NOMO-1 treated with DMSO at 0.1 percent for 48 hours (cell line): Measurements from ENCODE around the gene HMCN2.

Experiments used
- DNase-seq: peaks from one replicate; lab custom pipeline; 2025; ENCODE audit not compliant: unreplicated experiment; lab: John Stamatoyannopoulos, UW

Gene HMCN2

GRCh38 chr9:130362691-130363090 is 97.1 kb downstream of the HMCN2 start:
- DNase-seq: no peak

- no peak for DNase-seq
These were observed 98.3 kb downstream of the HMCN2 start for GRCh38 chr9:130363755-130364404.

- no peak for DNase-seq
These were observed 99.2 kb downstream of the HMCN2 start for GRCh38 chr9:130364619-130365322.

DNA sequence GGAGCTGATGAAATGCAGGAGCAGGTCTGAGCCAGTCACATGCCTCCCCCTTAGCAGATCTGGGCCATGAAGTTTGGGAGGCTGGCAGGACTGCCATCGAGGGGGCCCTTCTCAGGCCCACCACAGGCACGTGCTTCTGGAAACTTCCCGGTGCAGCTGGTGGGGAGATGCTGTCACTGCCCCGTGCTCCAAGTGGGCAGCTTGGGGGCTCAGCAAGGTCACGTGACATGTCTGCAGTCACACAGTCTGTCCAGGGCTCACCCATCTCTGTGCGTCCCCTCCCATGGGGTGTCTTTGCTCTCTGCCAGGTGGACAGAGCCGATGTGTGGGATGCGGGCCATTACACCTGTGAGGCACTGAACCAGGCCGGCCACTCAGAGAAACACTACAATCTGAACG is 99.8 kb downstream of the HMCN2 start:
- DNase-seq: no peak

DNA sequence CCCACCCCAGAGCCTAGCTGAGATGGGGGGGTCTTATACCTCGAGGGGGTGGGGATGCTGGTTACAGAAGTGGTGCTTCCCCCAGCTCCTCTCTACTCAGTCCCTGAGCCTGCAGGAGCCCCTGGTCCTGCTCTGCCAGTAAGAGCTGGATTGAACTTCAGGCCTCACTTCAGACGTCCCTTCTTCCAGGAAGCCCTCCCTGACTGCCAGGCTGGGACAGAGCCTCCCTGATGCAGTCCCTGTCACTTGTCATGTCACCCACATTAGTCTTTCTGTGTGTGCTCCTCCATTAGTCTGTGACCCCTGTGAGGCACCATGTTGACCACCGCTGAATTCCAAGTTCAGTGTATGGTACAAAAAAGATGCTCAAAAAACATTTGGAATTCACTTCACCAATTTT is 100.5 kb downstream of the HMCN2 start:
- no peak for DNase-seq

DNA sequence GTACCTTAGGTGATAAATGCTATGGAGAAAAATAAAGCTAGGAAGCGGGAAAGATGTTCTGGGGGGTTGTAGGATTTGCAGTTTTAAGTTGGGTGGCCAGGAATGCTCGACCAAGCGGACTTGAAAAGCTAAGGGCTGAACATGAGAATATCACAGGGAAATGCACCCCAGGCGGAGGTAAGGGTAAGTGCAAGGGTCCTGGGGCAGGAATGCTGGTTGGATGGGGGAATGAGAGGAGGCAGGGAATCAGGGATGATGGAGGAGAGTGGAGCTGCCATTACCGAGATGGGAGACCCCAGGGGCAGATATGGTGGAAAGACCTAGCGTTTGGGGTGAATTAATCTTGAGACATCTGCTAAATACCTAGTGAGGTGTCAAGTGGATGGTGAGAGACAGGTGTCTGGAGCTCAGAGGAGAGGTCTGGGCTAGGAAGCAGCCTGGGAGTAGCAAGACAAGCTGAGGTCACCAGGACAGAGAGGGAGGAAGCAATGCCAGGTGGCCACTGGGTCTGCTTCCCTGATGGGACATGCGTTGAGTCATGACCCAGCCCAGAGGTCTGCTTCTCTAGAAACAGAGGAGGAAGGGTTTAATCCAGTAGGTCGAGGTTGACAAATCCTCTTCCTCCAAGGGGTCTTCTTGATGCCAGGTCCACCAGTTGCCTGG is 101.5 kb downstream of the HMCN2 start:
- no peak for DNase-seq

- no peak for DNase-seq
These were observed 103.1 kb downstream of the HMCN2 start for GRCh38 chr9:130368631-130369103.

DNA sequence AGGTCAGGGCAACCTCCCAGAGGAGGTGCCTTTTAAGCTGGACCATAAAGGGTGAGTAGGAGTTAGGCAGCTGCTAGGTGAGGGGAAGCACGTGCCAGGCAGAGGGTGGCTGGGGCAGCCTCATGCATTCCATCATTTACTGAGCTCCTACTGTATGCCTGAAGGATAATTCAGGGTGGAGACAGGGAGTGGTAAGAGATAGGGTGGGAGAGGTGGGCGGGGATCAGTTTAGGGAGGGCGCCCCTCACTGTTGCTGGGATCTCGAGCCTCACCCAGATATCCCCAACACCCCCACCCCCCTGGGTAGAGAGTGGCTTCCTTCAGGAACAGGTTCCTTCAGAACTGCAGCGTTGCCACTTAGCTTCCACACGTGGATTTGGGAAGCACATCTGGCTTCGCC is 104.7 kb downstream of the HMCN2 start:
- DNase-seq: no peak

GRCh38 chr9:130371196-130371966 is 105.8 kb downstream of the HMCN2 start:
- no peak for DNase-seq

DNA sequence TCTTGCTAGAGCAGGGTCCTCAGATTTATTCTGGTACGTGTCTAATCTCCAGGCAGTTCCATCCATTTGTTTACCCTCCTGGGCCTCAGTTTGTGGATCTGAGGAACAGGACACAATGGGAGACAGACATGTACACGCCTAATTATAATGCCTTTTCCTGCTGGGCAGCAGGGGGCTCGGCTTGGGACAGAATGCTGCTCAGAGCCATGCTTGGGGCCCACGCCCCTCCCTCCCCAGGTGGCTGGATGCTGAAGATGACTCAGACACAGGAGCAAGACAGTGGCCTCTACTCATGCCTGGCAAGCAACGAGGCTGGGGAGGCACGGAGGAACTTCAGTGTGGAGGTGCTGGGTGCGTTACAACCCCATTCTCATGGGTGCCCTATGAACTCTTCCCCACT is 106.5 kb downstream of the HMCN2 start:
- DNase-seq: no peak

DNA sequence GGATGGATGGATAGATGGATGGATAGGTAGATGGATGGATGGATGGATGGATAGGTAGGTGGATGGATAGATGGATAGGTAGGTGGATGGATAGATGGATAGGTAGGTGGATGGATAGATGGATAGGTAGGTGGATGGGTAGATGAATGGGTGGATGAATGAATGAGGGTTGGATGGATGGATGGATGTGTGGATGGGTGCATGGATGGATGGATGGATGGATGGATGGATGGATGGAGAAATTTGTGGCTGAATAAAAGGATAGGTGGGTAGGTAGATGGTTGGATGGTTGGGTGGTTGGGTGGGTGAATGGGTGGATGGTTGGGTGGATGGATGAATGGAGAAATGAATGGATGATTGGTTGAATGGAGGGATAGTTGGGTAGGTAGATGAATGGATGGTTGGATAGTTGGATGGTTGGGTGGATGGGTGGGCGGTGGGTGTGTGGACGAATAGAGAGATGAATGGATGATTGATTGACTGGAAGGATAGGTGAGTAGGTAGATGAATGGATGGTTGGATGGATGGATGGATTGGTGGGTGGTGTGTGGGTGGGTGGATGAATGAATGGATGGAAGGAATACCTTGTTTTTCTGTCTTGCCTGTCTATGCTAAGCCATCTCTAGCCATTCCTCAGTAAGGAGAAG is 108.2 kb downstream of the HMCN2 start:
- DNase-seq: no peak

- no peak for DNase-seq
These were observed 112.1 kb downstream of the HMCN2 start for GRCh38 chr9:130377612-130378011.

GRCh38 chr9:130378875-130379648 is 113.5 kb downstream of the HMCN2 start:
- DNase-seq: no peak

DNA sequence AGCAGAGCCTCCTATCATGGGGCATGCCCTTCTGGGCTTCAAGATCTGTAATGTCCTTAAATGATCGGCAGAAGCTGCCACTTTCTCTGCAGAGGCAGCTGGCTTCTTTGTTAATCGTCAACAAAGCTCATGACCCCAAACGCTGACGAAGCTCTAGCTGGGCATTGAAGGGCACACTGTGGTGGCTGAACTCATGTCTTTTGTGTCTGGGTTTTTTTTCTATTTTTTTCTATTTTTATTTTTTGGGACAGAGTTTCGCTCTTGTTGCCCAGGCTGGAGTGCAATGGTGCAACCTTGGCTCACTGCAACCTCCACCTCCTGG is 114.0 kb downstream of the HMCN2 start:
- no peak for DNase-seq

- no peak for DNase-seq
These were observed 115.4 kb downstream of the HMCN2 start for GRCh38 chr9:130380920-130381469.

DNA sequence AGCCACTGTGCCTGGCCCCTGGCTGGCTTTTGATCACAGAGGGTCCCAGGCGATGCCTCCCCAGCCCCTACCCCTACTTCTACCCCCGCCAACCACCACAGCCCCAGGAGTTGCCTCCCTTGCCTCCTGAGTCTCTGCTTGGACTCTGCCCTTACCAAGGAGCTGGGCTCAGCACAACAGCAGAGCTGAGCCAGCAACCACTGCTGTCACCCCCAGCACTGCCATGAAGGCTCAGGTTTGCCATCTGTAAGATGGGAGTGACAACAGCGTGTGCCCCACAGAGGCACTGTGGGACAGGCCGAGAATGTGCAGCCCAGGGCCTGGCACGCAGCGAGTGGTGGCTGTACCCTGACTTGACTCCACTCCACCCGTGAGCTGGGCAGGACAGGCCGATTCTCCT is 116.1 kb downstream of the HMCN2 start:
- DNase-seq: no peak

DNA sequence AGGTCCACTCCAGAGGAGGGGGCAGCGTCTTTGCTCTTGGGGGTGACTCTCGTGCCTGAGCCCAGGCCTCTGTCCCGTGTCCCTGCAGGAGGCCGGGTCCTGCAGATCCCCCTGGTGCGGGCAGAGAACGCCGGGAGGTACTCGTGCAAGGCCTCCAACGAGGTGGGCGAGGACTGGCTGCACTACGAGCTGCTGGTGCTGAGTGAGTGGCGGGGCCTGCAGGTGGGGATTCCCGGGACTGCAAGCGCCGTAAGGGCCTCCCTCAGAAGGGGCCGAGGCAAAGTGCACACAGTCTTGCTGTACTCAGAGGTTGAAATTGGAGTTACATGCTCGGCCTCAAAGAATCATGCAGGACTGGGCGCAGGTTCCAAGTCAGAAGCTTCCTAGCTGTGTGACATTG is 116.5 kb downstream of the HMCN2 start:
- DNase-seq: no peak

DNA sequence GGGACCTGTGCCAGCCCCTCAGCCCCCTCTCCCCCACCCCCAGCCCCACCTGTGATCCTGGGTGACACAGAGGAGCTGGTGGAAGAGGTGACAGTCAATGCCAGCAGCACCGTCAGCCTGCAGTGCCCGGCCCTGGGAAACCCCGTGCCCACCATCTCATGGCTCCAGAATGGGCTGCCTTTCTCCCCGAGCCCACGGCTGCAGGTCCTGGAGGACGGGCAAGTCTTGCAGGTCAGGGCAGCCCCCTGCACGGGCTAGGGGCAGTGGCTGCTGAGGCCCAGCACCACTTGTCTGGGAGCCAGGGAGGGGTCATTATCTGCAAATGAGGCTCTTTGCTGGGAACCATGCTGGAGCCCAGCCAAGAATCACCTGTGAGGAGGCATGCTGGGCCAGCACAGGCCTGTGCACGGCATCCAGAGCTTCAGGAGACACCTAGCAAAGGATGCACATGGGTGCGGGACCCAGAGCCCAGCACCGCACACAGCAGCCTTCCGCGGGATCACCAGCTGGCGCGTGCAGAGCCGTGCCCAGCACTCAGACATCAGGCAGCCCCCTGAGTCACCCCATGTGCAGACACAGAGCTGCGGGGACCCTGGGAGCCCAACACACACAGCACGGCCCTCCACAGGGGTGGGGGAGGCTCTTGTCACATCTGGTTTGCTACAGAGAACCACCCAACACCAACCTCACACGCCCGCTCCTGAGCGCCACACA is 117.2 kb downstream of the HMCN2 start:
- DNase-seq: no peak

- no peak for DNase-seq
These were observed 117.8 kb downstream of the HMCN2 start for GRCh38 chr9:130383350-130383715.
